ENCODE measurements around the gene ZRSR2. TPM values are rescaled to one million over a fixed set of nuclear protein-coding genes. Genes with fewer than 3 reads are reported as not detected.

Gene ZRSR2
- total and polyA plus RNA-seq, 2 of the 8 experiments (the other 6 are each of a cell fraction or from before 2014, with no cell fraction given): 3.9 to 6.9 TPM

GRCh38 chrX:15858051-15858450 is 67.8 kb downstream of the ZRSR2 start:
- Histone ChIP-seq H4K91ac (replicated peaks; ENCODE audit: insufficient read length, low read length) (no peak overlapping the region), H3K23me2 (ENCODE audit: low read depth, low read length) (peaks cover 8% of the 10 kb centered on the region; the same call in 1 of the 2 replicates), H3K23ac (ENCODE audit: insufficient read length) (no peak overlapping the region), H3K4ac (replicated peaks; ENCODE audit: insufficient read length, low read depth, low read length) (no peak overlapping the region), H3K9ac (replicated peaks in 1 of 4; ENCODE audit: extremely low read depth in 1 of 4, low read depth in 3 of 4, low read length in 3 of 4) (no peak overlapping the region), H3K4me1 (replicated peaks in 1 of 4; ENCODE audit: control insufficient read depth in 3 of 4, insufficient read depth in 4 of 4, low read length in 3 of 4) (peaks cover 0 to 2% (median 0%) of the 10 kb centered on the region in 4 experiments; a peak in 2 of 7 replicates), H2BK12ac (ENCODE audit: low read depth, low read length) (no peak overlapping the region), H4K8ac (ENCODE audit: extremely low read depth, insufficient read depth, low read length) (no peak overlapping the region), H2BK20ac (ENCODE audit: low read length) (no peak overlapping the region), H3K79me1 (ENCODE audit: low read depth, low read length) (no peaks in the 10 kb centered on the region), H2BK5ac (ENCODE audit: low read depth, low read length) (no peak overlapping the region), H4K5ac (ENCODE audit: insufficient read length, low read depth, low read length) (no peak overlapping the region), H3K14ac (ENCODE audit: insufficient read length) (no peak overlapping the region), H3K27ac (ENCODE audit: low read depth, low read length) (no peak overlapping the region), H3K56ac (replicated peaks; ENCODE audit: insufficient read length, low read depth, low read length) (no peak overlapping the region), H3K36me3 (ENCODE audit: control insufficient read depth in 2 of 4, insufficient read depth in 4 of 4, low read length in 3 of 4) (peaks cover 0 to 7% (median 0%) of the 10 kb centered on the region in 4 experiments; a peak in 1 of 8 replicates), H3K9me3 (ENCODE audit: insufficient read depth in 2 of 2, low read depth in 1 of 2, low read length in 1 of 2) (no peaks in the 10 kb centered on the region), H3K27me3 (replicated peaks in 1 of 4; ENCODE audit: control insufficient read depth in 3 of 4, extremely low read depth in 1 of 4, insufficient read depth in 3 of 4, low read length in 3 of 4) (no peaks in the 10 kb centered on the region), H3K18ac (ENCODE audit: extremely low read depth, low read length) (no peak overlapping the region), H2AK5ac (ENCODE audit: low read depth, low read length) (no peak overlapping the region), H3K79me2 (ENCODE audit: control insufficient read depth in 1 of 2, insufficient read depth in 2 of 2, low read length in 2 of 2) (peaks cover 8 to 13% of the 10 kb centered on the region in 2 experiments), H3K4me3 (ENCODE audit: extremely low read depth in 1 of 4, insufficient read depth in 2 of 4, low read depth in 3 of 4, low read length in 4 of 4) (no peak overlapping the region), H4K20me1 (replicated peaks in 1 of 2; ENCODE audit: control insufficient read depth in 1 of 2, insufficient read depth in 2 of 2, low read length in 2 of 2) (peaks cover 0 to 3% of the 10 kb centered on the region in 2 experiments), H2BK15ac (ENCODE audit: low read length) (no peak overlapping the region), H2AFZ (ENCODE audit: low read length) (no peak overlapping the region), H2BK120ac (replicated peaks; ENCODE audit: low read depth, low read length) (no peak overlapping the region), H3K4me2 (ENCODE audit: insufficient read depth in 1 of 2, low read depth in 2 of 2, low read length in 2 of 2) (no peak overlapping the region)
- no peak for TF ChIP-seq EP300 (IDR thresholded peaks at IDR 0.05; ENCODE audit: borderline replicate concordance in 1 of 2, low read depth in 2 of 2, low read length in 2 of 2)
- DNase-seq (ENCODE audit: low read depth in 1 of 2, low spot score in 2 of 2) (no peak), FAIRE-seq (no peak)
- CTCF ChIA-PET (ENCODE audit: partially characterized antibody): no interaction called here
- 93% methylated on average over 1 of the region's 1 CpG; no CpG with 5 or more reads in 1 of the 2 experiments for WGBS, 2 experiments (ENCODE audit: extremely low coverage in 1 of 2, insufficient coverage in 1 of 2, insufficient read length in 1 of 2, insufficient replicate concordance in 2 of 2, low coverage in 1 of 2, low lambda C conversion rate in 2 of 2, missing lambda C conversion rate in 1 of 2)
- POLR2A ChIA-PET (ENCODE audit: partially characterized antibody): no interaction called here

Measured in H1 (cell line).